MCF 10A (cell line): ENCODE measurements around the gene ZNF497. TPM values are rescaled to one million over a fixed set of nuclear protein-coding genes. Genes with fewer than 3 reads are reported as not detected.
A peak's percentile ranks its signal among the peaks of the same experiment; 100 is the strongest.
"Not testable (repeated sequence)": the region's sequence is repeated elsewhere in the genome, so short reads cannot be mapped to it uniquely, and the experiment has no call there.

Experiments
- BruUV-seq: library from RNA; stranded (reverse); fragments of 400-500 nt; replicated peaks from 2 replicates; lab custom pipeline; 2021; lab: Mats Ljungman, UMichigan
- CTCF ChIA-PET: fragments of 300-600 bp; sonication (Branson Sonifier 250); formaldehyde crosslinking; extraction: SDS; loops from one replicate; lab custom pipeline; 2021; ENCODE audit warnings: antibody characterized with exemption, inconsistent platforms; lab: Yijun Ruan, JAX
- POLR2A ChIA-PET: fragments of 300-600, 350-650 bp; sonication (Branson Sonifier 250); formaldehyde crosslinking; extraction: SDS; loops from one replicate; lab custom pipeline; 2020; ENCODE audit warnings: antibody characterized with exemption, inconsistent platforms; lab: Yijun Ruan, JAX
- DNase-seq: peaks from one replicate; pipeline ENCODE4 v3.0.0-alpha.2; 2018; ENCODE audit not compliant: unreplicated experiment
- H3K27ac Mint-ChIP-seq: one replicate; pipeline ENCODE4 v1.8.0; 2022; ENCODE audit warnings: mild to moderate bottlenecking, low read depth, mixed read lengths; ENCODE audit not compliant: unreplicated experiment
- H3K27me3 Mint-ChIP-seq: one replicate; pipeline ENCODE4 v1.8.0; 2022; ENCODE audit warnings: mixed read lengths; ENCODE audit not compliant: insufficient read depth, unreplicated experiment
- H3K36me3 Mint-ChIP-seq: one replicate; pipeline ENCODE4 v1.8.0; 2022; ENCODE audit warnings: mild to moderate bottlenecking, moderate library complexity, mixed read lengths; ENCODE audit not compliant: insufficient read depth, unreplicated experiment
- H3K4me1 Mint-ChIP-seq: one replicate; pipeline ENCODE4 v1.8.0; 2022; ENCODE audit warnings: mixed read lengths; ENCODE audit not compliant: insufficient read depth, unreplicated experiment
- H3K4me3 Mint-ChIP-seq: one replicate; pipeline ENCODE4 v1.8.0; 2022; ENCODE audit warnings: mild to moderate bottlenecking, moderate library complexity, mixed read lengths; ENCODE audit not compliant: unreplicated experiment
- H3K9me3 Mint-ChIP-seq: one replicate; pipeline ENCODE4 v1.8.0; 2022; ENCODE audit warnings: mixed read lengths; ENCODE audit not compliant: unreplicated experiment
- intact Hi-C: fragments of 100-400 bp; cut with micrococcal nuclease; formaldehyde crosslinking; loops from 2 replicates; pipeline ENCODE4 v1.14.1; 2022
- total RNA-seq: library from RNA; stranded (reverse); gene quantifications from 2 replicates; pipeline ENCODE4 v1.2.3, GENCODE V29; 2022
- TF ChIP-seq, protein P1 (sequence below): fragments of 200-600 bp; IDR thresholded peaks from one replicate; pipeline ENCODE4 v1.8.0; 2022; ENCODE audit warnings: antibody characterized with exemption, mild to moderate bottlenecking; ENCODE audit not compliant: unreplicated experiment

ZNF497 gene
- total RNA-seq, 1 experiment from 2014 or later, result 3.2 TPM

DNA sequence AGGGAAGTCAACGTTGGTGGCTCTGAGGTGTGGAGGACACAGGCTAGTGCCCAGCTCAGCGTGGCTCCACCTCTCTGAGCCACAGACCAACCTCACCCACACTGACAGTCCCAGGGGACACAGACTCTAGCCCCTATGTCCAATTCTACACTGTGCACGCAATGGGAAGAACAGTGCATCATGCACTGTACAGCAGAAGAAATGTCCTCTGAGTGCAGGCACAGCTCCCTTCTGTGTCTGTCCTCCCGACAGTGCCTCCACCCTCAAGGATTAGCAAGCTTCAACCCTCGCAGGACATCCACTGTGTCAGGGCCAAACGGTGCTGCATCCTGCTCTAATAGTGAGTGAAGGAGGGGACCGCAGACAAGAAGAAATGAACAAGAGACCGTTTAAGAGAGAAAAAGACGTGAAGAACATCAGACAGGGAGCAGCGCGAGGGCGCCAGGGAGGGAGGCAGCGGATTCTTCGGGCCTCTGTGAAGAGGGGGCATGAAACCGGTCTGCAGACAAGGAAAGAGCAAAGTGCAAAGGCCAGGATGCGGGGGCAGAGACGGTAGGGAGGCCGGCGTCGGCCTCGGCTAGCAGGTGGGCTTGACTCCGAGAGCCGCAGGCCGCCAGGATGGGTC, 17.6 kb upstream of the ZNF497 start:
- intact Hi-C loops, result no loop called here
- H3K36me3 Mint-ChIP-seq, result peaks cover 20% of the 10 kb centered on the region
- peaks cover 12% of the 10 kb centered on the region for H3K4me1 Mint-ChIP-seq
- CTCF ChIA-PET, result interaction anchor here (1.3 kb wide), 1 partner anchor 11 kb away, joined by 6 read pairs; no protein-coding TSS in a partner anchor
- TSS peak; percentile 8 for BruUV-seq
- no peaks in the 10 kb centered on the region for H3K27me3 Mint-ChIP-seq
- peak overlapping the region; percentile 97 for H3K27ac Mint-ChIP-seq
- TF ChIP-seq, protein P1, sequence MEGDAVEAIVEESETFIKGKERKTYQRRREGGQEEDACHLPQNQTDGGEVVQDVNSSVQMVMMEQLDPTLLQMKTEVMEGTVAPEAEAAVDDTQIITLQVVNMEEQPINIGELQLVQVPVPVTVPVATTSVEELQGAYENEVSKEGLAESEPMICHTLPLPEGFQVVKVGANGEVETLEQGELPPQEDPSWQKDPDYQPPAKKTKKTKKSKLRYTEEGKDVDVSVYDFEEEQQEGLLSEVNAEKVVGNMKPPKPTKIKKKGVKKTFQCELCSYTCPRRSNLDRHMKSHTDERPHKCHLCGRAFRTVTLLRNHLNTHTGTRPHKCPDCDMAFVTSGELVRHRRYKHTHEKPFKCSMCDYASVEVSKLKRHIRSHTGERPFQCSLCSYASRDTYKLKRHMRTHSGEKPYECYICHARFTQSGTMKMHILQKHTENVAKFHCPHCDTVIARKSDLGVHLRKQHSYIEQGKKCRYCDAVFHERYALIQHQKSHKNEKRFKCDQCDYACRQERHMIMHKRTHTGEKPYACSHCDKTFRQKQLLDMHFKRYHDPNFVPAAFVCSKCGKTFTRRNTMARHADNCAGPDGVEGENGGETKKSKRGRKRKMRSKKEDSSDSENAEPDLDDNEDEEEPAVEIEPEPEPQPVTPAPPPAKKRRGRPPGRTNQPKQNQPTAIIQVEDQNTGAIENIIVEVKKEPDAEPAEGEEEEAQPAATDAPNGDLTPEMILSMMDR, result no peak
- POLR2A ChIA-PET, result interaction anchor here (0.6 to 1.7 kb wide), 8 partner anchors 16 to 565 kb away, joined by 3 to 22 read pairs (median 6); partner anchors contain the start of genes ERVK3-1, ZBTB45, ZNF497 and ZNF552
- H3K9me3 Mint-ChIP-seq, result no peaks in the 10 kb centered on the region
- no peak for DNase-seq
- peak overlapping the region; percentile 94 for H3K4me3 Mint-ChIP-seq

DNA sequence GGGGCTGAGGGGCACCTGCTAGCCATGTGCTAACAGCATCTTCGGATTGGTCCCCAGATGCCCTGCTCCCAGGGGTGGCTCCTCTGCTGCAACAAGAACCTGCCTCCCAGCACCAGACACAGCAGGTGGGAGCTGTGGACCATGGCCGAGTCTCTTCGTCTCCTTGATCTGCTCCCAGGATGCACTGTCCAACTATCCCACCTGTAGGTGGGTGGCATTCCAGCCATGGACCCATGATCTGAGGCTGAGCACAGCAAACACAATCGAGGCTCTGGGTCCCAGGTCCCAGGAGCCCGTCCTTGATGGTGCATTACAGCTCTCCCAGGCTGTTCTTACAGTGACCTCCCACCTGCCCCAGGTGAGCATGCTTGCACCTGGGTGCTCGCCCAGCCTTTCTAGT, 16.7 kb upstream of the ZNF497 start:
- peaks cover 12% of the 10 kb centered on the region for H3K4me1 Mint-ChIP-seq
- CTCF ChIA-PET, result interaction anchor here (0.6 to 1.3 kb wide), 3 partner anchors 10 to 141 kb away, joined by 3 to 6 read pairs (median 4); partner anchors contain the start of gene ZBTB45
- H3K27ac Mint-ChIP-seq, result no peak overlapping the region
- intact Hi-C loops, result no loop called here
- no TSS peak for BruUV-seq
- H3K9me3 Mint-ChIP-seq, result no peaks in the 10 kb centered on the region
- no peak for DNase-seq
- TF ChIP-seq, protein P1, result no peak
- H3K36me3 Mint-ChIP-seq, result peaks cover 20% of the 10 kb centered on the region
- H3K27me3 Mint-ChIP-seq, result no peaks in the 10 kb centered on the region
- H3K4me3 Mint-ChIP-seq, result peak overlapping the region; percentile 94
- POLR2A ChIA-PET, result interaction anchor here (0.7 to 1.7 kb wide), 6 partner anchors 15 to 141 kb away, joined by 3 to 22 read pairs (median 6); partner anchors contain the start of genes ZBTB45, ZNF497, ZNF584 and ZSCAN22

DNA sequence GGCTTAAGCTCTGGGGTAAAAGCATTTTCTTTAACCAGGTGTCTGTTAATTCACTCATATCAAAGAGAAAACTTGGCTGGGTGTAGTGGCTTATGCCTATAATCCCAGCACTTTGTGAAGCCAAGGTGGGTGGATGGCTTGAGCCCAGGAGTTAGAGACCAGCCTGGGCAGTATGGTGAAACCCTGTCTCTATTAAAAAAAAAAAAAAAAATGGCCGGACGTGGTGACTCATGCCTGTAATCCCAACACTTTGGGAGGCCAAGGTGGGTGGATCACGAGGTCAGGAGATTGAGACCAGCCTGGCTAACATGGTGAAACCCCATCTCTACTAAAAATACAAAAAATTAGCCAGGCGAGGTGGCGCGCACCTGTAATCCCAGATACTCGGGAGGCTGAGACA, 14.2 kb upstream of the ZNF497 start:
- intact Hi-C loops, result not testable (repeated sequence)
- POLR2A ChIA-PET, result interaction anchor here (0.6 to 3.1 kb wide), 2 partner anchors 11 to 14 kb away, joined by 3 to 10 read pairs; partner anchors contain the start of gene ZNF497

DNA sequence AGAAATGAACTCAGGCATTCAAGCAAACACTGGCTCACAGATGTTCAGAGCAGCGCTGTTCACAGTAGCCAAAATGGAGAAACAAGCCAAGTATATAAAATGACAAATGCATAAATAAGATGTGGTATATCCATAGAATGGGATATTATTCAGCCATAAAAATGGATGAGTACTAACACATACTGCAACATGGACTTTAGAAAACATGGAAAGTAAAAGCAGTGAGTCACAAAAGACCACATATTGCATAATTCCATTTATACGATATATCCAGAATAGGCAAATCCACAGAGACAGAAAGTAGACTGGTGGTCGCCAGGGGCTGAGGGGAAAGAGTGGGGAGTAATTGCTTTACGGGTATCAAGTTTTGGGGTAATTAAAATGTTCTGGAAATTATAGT, 11.6 kb upstream of the ZNF497 start:
- DNase-seq, result peak; percentile 32
- ChIA-PET CTCF (interaction anchor here (1.3 kb wide), 1 partner anchor 11 kb away, joined by 11 read pairs; the partner anchor contains the start of gene ZNF497), POLR2A (no interaction called here)
- Mint-ChIP-seq H3K4me3 (no peak overlapping the region), H3K36me3 (no peaks in the 10 kb centered on the region), H3K27me3 (no peaks in the 10 kb centered on the region), H3K27ac (no peak overlapping the region), H3K4me1 (no peaks in the 10 kb centered on the region), H3K9me3 (no peaks in the 10 kb centered on the region)
- intact Hi-C loops, result loop anchor here (5.0 kb wide), 1 partner anchor 967 kb away; no protein-coding TSS in a partner anchor
- TF ChIP-seq, protein P1, result no peak
- BruUV-seq, result no TSS peak

More for the DNA sequence above, 14.2 kb upstream of the ZNF497 start:
- BruUV-seq, H3K4me3 Mint-ChIP-seq, H3K27ac Mint-ChIP-seq, H3K9me3 Mint-ChIP-seq, H3K27me3 Mint-ChIP-seq: not testable (repeated sequence)
- H3K36me3 Mint-ChIP-seq, result peaks cover 14% of the 10 kb centered on the region
- CTCF ChIA-PET, result interaction anchor here (1.0 kb wide), 1 partner anchor 13 kb away, joined by 3 read pairs; no protein-coding TSS in a partner anchor
- peaks cover 12% of the 10 kb centered on the region for H3K4me1 Mint-ChIP-seq
- DNase-seq, result peak; percentile 38
